Erythroblast (primary cell): Measurements from ENCODE around the gene PRKAR1A.

ENCODE experiments used
- GATA1 ChIP-seq: IDR thresholded peaks from 2 replicates; pipeline ENCODE4 v1.6.1; 2011; ENCODE audit warnings: low read depth, mild to moderate bottlenecking, control low read depth, low read length, moderate library complexity
- POLR2A ChIP-seq: IDR thresholded peaks from 2 replicates; pipeline ENCODE4 v1.6.1; 2011; ENCODE audit warnings: mild to moderate bottlenecking, low read length

- TF ChIP-seq POLR2A (no peak), GATA1 (no peak)
Observed at GRCh38 chr17:68567035-68567434, 54.8 kb downstream of the PRKAR1A start.
